GM21717 (cell line): Measurements from ENCODE around the gene RGS8.

Source experiments
- ATAC-seq: cut with Tn5 transposase; IDR thresholded peaks from one replicate; pipeline ENCODE4 v1.9.1; 2021; ENCODE audit warnings: mild to moderate bottlenecking, moderate library complexity; ENCODE audit not compliant: unreplicated experiment

RGS8 gene

DNA sequence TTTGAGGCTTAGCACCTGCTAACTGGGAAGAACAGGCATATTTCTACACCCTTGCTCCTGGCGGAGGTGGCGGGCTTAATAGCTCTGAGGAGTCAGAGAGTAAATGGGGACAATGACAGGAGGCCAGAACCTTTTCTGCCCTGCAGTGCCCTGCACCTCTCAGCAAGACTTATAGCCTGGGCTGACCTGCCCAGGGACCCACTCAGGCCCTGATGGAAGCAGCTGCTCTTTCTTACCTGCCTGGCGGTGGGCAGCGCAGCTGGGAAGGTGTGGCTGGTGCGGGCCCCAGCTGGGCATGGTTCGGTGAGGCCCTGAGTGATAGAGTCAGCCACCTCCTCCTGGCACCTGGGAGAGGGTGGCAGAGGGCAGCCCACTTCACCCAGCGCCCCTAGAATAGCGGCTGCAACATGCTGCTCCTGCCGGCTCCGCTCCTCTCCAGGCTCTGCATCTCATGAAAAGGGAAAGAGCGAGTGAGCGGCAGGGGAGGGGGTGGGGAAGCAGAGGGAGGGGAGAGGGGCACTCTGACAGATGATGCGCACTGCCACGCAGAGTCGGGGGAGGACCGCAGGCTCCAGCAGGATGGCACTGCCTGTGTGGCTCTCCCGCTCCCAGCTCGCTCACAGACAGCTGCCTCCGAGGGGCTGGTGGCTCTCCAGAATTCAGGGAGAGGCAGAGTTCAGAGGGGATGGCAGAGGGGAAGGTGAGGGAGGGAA is at the start of gene RGS8:
Gene RGS8 (minus strand): TSS at position 472 of the 713 bp plus-strand sequence. CDS start 14,938 bp downstream, outside the sequence.
- ATAC-seq, result no peak

- no peak for ATAC-seq
Measured at GRCh38 chr1:182731852-182732575, 47.6 kb upstream of the RGS8 start.

DNA sequence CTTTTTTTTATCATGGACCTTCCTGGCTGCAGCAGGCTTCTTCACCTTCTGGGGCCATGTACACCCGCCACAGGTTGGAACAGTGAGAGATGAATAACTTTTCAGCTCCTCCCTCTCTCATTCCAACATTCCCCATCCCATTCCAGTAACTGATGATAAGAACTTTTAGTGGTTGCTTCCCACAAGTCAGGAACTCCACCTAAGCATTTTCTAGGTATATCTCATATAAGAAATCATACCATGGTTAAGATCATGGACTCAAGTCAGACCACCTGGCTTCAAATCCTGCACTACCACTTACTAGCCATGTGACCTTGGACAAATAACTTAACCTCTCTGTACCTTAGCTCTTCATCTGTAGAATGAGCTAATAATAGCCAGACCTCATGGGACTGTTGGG is 42.5 kb upstream of the RGS8 start:
- no peak for ATAC-seq

- no peak for ATAC-seq
Measured at GRCh38 chr1:182725259-182726255, 41.2 kb upstream of the RGS8 start.

GRCh38 chr1:182724215-182724614 is 39.8 kb upstream of the RGS8 start:
- no peak for ATAC-seq

- ATAC-seq, result no peak
Measured at GRCh38 chr1:182723200-182723599, 38.8 kb upstream of the RGS8 start.

GRCh38 chr1:182721525-182721924 is 37.1 kb upstream of the RGS8 start:
- no peak for ATAC-seq

- no peak for ATAC-seq
Measured at GRCh38 chr1:182720463-182720862, 36.1 kb upstream of the RGS8 start.

DNA sequence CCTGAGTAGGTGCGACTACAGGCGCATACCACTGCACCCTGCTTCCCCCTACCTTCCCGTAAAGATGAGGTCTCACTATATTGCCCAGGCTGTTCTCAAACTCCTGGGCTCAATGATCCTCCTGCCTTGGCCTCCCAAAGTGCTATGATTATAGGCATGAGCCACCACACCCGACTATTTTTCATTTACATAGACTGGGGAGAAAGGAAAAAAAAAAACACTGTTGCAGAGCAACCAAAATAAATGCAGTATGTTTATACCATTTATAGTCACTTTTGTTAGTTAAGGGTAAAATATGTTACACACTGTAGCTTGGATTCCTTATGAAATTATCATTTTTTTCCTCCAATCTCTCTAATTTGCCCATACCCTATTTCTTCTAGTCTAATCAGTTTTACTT is 35.2 kb upstream of the RGS8 start:
- no peak for ATAC-seq

DNA sequence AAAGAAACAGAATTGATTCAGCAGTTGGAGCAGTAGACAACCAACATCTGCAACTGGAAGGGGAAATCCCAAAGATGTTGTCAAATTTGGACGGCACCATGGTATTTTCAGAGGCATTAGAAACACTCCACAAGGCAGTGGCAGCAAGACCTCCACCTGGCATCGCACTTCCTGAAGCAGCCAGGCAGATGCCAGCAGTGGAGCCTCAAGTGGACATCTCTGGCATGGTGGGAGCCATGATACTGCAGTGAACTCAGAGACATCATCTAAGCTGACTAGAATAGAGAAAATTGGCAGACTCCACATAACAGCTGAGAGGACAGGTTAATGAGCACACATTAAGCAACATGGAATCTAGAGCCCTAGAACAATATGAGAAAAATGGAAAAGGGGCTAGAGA is 33.9 kb upstream of the RGS8 start:
- ATAC-seq, result no peak

GRCh38 chr1:182716740-182717720 is 32.6 kb upstream of the RGS8 start:
- ATAC-seq, result no peak

DNA sequence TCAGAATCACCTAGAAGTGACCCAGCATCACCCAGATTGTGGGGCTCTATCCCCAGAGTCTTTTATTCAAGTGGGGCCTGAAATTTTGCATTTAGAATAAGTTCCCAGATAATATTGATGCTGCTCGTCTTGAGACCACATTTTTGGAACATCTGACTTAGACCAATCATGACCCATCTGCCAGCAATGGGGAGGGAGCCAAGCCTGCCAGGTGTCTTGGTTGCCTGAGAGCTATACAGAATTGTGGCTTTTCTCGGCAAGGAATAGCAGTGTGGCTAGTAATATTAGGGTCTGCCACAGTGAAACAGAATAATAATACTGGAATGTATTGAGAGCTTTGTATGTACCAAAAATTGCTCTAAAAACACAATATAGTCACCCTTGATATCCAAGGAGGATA is 31.1 kb upstream of the RGS8 start:
- ATAC-seq, result no peak

GRCh38 chr1:182714546-182714945 is 30.2 kb upstream of the RGS8 start:
- ATAC-seq, result no peak

GRCh38 chr1:182713939-182714338 is 29.6 kb upstream of the RGS8 start:
- ATAC-seq, result no peak

- no peak for ATAC-seq
Measured at GRCh38 chr1:182713492-182713891, 29.1 kb upstream of the RGS8 start.

DNA sequence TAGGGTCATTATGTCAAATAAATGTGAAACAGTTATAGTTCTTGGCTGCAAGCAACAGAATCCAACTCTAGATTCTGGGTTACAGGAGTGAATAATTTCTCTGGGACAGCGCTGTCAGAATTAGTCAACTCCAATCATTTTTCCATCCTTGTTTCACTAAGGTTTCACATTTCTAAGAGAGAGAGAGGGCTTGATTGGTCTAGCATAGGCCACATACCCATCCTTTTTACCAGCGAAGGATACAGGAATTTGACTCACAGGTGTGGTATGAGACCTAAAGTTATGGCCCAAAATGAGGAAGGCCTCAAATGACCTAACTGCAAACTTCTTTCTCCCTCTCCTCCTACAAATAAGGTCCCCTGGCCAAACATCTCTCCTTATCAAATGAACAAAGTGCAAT is 25.5 kb upstream of the RGS8 start:
- no peak for ATAC-seq

GRCh38 chr1:182709225-182709764 is 24.9 kb upstream of the RGS8 start:
- ATAC-seq, result no peak

DNA sequence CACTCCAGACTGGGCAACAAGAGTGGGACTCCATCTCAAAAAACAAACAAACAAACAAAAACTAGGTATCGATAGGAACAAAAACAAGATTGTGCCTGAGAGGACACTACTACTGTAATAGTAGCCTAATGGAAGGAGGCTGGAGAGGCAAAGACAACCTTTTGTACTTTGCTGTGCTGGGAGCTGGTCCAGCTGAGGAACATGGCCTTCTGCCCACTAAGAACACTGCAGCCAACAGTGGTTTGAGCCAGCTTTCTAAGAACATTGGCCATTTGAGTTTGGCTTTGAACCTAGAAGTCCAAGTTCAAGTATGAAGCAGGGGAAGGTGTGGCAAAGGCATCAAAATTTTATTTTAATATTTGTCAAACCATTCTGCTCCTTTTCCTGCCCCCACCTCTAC is 22.7 kb upstream of the RGS8 start:
- no peak for ATAC-seq

GRCh38 chr1:182704677-182705076 is 20.3 kb upstream of the RGS8 start:
- ATAC-seq, result no peak

DNA sequence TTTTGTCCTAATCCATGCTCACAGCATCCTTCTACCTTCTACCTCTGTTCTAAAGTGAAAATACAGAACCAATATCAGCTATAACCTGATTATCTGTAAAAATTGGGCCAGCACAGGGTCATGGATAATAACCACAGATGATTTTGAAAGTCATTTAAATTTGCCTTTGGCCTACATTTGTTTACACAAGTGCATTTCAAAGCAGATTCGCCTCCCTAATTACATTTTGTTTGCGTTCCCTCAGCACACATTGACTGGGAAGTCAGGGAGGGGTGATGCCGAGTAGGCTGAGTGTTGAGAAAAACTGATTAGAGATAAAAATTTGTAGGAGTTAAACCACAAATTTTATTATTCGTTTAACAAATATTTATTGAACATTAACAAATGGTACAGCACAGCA is 19.2 kb upstream of the RGS8 start:
- no peak for ATAC-seq
